Keratinocyte (primary cell): Measurements from ENCODE around the gene TMEM143.

Experiments used
- CTCF ChIP-seq, 3 experiments: IDR thresholded peaks in 1 of 3; conservative IDR thresholded peaks in 1 of 3; optimal IDR thresholded peaks in 1 of 3; 2 replicates in 2 of 3; 3 replicates in 1 of 3; pipeline versions ENCODE3 to v1.5.1; 2011; ENCODE audit warnings: low read length in 3 of 3, mild to moderate bottlenecking in 3 of 3, moderate library complexity in 2 of 3, control low read depth in 1 of 3, inconsistent platforms in 1 of 3; ENCODE audit not compliant: insufficient read depth in 2 of 3; ENCODE audit errors: extremely low read depth in 1 of 3
- EZH2 ChIP-seq: IDR thresholded peaks from one replicate; pipeline ENCODE4 v1.6.1; 2012; ENCODE audit warnings: inconsistent platforms, mild to moderate bottlenecking, low read length, moderate library complexity

- no peak for TF ChIP-seq CTCF (optimal IDR thresholded peaks at IDR 0.05 in 1 of 3, IDR thresholded peaks at IDR 0.05 in 1 of 3, conservative IDR thresholded peaks at IDR 0.05 in 1 of 3; ENCODE audit: extremely low read depth in 1 of 3, insufficient read depth in 2 of 3, low read length in 3 of 3)
- TF ChIP-seq EZH2: no peak
Observed at GRCh38 chr19:48346191-48346590, 17.5 kb downstream of the TMEM143 start.
